NCI-H748 treated with DMSO at 0.1 percent for 48 hours (cell line): Measurements from ENCODE around the gene CIAO3.
A peak's percentile ranks its signal among the peaks of the same experiment; 100 is the strongest.

Experiments used
- DNase-seq: peaks from one replicate; lab custom pipeline; 2025; lab: John Stamatoyannopoulos, UW

CIAO3 gene

DNA sequence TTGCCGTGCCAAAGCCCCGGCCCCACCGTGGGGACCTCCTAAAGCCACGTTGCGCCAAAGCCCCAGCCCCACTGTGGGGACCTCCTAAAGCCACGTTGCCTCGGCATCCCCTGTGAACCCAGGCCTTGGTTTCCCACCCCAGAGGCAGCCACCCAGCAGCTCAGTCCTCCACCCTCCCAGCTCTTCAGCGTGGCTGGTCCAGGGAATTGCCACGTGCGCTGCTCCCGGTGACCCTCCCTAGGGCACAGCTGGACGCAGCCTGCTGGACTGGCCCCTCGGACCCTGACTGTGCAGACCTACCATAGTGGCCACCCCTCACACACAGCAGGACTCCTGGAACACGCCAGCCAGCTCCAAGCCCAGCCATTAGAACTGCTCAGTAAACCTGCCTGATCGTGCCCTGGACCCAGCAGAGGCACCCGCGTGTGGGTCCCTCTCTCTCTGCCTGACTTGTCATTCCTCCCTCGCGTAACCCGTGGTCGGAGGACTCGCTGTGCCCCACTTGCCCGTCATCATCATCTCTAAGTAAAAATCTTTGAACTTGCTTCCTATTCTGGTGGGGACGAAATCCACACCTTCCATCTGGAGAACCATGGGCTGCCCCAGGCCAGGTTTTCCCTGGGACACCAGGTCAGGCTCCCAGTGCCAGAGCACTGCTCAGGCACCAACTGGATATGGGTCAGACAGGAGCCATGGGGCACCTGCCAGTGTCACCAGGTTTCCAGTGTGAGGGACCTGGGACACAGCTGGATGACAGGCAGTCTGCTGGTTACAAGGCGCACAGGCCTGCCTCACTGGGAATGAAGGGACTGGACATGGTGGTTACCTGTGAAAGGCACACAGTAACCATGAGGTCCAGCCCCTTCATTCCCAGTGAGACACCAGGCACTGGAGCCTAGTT is 5.6 kb downstream of the CIAO3 start:
- no peak for DNase-seq

DNA sequence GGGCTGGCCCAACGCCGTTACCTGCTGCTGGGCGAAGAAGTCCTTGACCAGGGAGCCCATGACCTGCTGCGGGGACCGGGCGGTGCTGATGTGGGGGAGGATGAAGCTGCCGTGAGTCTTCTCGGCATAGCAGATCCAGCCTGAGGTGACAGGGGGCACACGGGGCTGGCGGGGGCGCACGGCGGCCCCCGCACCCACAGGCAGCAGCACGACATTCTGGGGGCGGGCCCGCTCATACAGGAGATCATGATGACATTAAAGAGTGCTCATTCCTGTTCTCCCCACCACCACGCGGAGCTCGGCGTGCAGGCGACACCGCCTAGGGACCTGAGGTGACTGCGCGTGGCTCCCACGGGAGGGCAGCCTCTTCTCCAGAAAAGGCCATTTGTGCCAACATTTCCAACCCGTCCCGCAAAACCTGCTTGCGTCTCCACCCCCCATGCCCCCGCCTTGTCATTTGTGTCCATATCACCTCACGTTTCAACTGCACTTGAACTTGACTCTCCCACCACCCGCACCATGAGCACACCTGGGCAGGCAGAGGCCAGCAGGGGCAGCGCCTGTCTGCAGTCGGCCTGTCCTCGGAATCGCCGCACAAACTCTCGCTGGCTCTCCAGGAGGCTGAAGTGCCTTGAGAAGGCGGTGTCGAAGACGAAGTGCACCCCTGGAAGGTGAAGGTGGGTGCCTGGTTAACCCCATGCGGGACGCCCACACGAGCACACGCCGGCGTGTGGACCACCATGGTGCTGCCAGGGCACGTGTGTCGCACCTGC is 6.4 kb downstream of the CIAO3 start:
- DNase-seq: no peak

DNA sequence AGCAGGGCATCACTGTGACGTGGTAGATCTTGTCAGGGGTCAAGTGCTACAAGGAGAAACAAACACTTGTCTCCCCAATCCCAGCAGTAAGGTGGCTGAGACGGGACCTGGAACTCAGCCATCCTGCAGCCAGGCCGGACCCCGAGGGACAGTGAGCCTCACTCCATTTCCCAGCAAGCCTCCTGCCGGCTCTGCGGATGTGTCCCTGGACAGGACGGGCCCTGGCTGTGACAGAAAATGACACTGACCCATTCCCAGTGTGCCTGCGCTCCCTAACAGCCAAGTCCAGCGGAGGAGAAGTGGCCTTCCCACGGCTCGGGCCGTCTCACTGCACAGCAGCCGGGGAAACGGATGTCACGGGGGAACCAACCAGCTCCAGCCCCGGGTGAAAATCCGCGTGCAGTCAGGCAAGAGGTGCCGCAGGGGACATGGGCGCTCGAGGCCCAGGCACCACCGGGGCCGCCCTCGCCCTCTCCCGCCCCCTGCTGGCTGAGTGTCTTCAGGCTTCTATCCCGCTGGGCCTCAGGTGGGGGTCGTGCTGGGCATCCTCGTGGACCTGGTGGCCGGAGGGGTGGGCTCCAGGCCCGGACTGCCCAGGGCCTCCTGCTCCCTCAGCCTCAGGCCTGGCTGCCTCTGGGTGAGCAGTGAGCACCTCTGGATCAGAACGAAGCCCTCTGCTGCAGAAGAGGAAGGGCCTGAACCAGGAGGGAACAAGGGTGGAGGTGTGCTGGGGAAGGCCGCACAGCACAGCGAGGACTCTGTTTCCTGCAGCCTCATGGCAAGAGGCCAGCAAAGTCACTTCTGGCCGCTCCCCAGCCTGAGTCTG is 7.2 kb downstream of the CIAO3 start:
- no peak for DNase-seq

DNA sequence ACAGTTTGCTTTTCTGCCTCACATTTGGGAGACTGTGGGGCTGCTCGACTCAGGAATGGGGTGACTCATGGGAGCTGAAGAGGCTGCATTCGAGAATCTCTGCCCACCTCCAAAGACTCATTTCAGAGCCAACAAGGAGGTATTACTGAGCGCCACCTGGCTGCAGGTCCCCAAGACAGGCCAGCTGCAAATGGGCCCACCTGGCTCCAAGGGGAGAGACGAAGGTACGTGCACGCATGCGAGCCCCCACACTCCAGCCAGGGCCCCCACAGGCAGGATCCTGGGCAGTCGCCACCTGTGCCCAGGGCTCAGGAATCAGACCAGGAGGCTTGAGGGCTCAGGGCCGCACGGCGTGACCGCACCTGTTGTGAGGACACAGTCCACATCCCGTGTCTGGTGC is 7.9 kb downstream of the CIAO3 start:
- DNase-seq: no peak

DNA sequence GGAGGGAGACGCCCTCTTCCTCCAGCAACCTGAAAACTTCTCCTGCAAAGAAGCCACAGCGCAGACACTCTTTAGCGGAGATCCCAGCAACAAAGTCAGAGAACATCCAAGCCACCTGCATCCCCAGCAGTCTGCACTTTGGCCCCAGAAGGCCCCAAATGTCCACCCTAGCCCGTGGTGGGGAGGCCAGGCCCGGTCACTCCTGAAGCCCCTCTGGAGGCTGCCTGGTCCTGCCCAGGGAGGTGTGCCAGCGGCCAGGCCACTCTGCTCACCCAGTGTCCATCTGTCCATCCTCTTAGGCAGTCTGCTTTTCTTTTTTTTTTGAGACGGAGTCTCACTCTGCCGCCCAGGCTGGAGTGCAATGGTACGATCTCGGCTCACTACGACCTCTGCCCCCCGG is 8.5 kb downstream of the CIAO3 start:
- DNase-seq: no peak

DNA sequence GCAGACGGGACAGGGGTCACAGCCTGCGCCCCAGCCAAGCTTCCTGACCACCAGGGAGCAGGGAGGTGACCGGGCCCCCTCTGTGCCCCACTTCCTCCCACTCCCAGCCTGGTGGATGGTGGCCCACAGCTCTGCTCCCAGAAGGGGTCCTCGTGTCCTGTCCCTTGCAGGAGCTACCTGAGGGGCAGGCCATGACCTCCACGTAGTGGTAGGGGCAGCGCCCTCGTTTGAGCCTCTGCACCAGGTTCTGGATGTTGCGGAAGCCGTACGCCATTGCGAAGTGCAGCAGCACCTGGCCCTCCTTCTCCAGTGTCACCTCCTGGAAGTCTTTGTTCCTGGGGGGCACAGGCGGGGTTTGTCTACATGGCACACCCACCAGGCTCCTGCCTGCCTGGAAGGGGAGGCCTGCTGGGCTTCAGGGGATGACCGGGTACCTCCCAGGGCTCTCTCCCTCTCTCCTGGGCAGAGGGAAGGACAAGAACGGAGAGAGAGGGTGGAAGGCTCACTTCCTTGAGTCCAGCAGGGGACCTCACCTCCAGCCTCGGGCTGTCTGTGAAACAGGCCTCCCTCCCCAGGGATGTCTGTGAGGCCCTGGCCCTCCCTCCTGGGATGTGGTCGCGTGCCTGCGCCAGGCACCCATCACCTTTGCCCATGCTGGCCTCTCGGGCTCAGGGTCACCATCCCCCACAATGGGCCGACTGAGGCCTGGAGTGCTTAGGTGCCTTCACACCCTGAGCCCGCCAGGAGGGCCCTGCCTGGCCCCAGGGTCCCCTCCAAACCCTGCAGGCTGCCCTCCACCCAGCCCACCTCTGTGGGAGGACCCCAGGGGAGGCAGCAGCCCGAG is 9.9 kb downstream of the CIAO3 start:
- no peak for DNase-seq

DNA sequence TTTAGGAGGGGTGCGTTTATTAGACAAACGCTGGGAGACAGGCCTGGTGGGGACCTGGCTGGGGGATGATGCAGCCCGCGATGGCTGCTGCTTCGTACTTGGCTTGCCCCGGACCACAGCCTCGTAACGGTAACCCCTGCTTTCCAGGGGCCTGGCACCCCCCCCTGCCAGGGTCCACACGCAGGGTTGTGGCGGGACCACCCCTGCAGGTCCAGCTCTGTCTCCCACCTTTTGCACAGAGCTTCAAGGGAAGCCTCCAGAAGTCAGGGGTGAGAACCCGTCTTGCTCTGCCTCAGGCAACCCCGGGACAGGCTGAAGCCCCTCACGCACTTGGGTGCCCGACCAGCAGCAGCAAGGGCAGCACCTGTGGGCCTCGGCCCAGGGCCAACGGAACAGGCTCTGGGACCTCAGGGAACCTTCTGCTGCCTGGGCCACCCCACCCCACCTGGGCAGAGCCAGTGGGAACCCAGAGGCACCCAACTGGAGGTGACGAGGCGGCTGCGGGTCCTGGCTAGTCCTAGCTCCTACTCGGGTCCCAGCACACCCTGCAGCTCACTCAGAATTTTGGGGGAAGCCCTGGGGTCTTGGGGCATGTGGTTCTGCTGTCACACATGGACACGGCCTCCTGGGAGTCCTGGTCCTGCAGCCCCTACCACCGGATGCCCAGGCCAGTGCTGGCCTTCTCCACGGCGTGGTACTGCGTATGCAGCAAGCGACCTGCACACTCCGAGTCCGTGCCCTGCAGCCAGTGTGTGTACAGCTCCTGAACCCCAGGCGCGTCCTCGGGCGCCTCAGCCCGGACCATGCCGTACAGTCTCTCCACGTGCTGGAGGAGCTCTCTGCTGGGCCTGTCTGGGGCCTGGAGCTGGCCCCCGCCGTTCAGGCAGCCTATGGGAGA is 10.8 kb downstream of the CIAO3 start:
- DNase-seq: no peak

DNA sequence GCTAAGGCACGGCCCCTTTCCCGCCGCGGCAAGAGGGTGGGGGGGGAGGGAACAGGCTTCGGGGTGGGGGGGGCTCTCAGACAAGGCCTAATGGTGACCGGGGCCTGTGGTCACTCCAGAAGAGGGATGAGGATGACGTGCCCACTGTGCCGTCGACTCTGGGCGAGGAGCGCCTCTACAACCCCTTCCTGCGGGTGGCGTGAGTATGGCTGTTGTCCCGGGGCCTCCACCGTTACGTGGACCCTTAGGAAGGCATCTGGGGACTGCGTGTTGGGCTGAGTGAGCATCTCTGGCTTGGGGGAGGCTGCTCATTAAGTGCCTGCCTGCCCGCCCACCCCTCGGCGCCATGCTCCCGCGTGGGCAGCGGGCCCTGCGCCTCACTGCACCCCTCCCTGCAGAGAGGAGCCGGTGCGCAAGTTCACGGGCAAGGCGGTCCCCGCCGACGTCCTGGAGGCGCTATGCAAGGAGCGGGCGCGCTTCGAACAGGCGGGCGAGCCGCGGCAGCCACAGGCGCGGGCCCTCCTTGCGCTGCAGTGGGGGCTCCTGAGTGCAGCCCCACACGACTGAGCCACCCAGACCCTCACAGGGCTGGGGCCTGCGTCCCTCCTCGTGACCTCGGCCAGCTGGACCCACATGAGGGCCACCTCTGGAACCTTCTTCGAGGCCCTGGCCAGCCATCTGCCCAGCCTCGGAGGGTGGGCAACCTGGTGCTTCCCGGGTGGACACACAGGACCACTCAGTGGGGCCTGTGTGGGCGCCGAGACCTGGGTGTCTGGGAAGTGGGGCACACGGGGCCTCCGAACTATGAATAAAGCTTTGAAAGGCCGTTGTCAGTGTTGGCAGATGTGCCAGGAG is 11.7 kb downstream of the CIAO3 start:
- no peak for DNase-seq

DNA sequence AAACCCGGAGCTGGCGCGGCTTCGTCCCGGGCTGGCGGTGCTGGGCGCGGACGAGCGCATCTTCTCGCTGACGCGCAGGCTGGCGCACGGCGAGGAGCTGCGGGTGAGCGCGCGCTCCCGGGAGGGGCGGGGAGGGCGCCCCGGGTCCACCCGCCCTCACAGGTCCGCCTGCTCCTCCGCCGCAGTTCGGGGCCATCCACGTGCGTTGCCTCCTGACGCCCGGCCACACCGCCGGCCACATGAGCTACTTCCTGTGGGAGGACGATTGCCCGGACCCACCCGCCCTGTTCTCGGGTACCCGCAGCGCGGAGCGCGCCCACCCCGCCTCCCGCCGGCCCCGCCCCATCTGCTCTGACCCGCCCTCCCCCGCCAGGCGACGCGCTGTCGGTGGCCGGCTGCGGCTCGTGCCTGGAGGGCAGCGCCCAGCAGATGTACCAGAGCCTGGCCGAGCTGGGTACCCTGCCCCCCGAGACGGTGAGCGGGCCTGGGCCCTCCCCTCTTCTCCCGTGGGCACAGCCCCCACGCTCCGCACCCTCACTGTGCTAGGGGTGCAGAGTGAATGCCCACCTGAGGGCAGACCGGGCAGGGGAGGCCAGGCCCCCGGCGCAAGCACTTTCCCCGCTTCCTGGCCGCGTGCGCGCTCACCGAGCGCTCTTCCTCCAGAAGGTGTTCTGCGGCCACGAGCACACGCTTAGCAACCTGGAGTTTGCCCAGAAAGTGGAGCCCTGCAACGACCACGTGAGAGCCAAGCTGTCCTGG is 12.5 kb downstream of the CIAO3 start:
- DNase-seq: peak; percentile 51

DNA sequence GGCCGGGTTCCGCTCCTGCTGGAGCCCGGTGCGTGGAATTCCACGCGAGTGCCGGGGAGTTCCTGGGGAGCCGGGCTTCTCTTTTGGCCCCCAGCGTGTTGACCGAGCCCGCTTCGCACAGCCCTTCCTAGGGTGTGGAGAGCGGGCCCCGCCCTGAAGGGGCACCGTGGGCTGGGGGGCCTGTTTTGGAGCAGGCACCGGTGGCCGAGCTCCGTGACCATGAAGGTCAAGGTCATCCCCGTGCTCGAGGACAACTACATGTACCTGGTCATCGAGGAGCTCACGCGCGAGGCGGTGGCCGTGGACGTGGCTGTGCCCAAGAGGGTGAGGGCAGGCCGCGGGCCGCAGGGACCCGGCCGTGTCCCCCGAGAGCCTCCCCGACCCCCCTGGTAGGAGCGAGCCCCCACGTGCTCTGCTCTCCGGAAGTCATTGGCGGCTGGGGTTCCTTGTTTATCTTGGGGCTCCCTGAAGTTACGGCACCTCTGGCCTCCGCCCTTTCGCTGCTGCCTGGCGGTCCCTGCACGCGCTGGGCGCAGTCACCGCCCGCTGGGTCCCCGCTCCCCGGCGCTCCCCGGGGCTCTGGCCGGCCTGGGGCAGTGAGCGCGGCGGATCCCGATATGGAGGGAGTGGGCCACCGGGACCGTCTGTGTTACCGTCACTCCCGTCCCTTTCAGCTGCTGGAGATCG is 13.4 kb downstream of the CIAO3 start:
- no peak for DNase-seq

DNA sequence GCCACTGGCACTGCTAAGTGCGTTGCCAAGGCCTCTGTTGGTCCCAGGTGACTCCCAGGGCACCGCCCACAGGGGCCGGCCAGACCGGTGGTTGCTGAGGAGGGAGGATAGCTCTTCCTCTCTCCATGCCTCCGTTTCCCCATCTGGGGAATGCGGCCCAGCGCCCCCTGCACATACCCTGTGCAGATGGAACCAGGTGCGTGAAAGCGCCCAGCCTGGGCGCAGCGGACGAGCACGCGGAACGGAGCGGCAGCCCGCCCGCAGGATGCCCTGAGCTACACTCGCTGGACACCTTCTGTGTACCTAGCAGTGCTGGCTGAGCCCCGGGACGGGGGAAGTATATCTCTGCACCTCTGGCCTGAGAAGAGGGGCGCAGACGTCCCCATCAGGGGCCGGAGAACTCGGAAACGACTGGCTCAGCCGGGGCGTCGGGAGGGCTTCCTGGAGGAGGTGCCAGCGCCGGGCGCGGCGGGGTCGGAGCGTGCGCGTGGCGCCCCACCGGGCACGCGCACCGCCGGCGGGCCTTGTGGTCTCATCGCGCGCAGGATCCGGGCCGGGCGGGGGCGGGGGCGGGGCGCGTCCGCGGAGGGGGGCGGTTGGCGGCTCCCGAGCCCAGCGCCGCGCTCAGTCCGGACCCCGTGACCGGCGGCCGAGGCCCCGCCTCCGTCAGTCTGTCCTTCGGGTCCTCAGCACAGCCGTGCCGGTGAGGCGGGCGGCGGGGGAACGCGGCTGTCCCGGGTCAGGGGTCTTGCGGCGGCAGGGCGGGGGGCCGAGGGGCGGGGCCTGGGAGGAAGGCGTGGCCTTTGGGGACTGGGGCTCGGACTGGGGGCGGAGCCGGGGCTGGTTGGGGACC is 14.1 kb downstream of the CIAO3 start, which contains the start of the genes CCDC78 and HAGHL:
Gene CCDC78, minus strand, starts transcription at position 6 of the 853 bp plus-strand sequence. CDS start 76 bp downstream, outside the sequence.
Gene HAGHL, plus strand, starts transcription at position 669 of the 853 bp plus-strand sequence. CDS start 404 bp downstream, outside the sequence.
- no peak for DNase-seq

DNA sequence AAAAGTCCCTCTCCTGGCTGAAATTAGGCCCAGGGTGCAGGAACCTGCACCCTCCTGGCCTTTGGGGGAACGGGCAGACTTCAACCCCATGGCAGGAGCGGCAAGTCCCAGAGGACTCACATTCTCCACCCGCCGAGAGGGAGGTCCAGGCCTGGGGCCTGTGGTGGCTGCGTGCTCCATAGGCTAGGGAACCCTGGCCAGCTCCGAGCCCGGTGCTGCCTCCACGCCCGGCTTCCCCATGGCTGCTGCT is 14.7 kb downstream of the CIAO3 start:
- no peak for DNase-seq

DNA sequence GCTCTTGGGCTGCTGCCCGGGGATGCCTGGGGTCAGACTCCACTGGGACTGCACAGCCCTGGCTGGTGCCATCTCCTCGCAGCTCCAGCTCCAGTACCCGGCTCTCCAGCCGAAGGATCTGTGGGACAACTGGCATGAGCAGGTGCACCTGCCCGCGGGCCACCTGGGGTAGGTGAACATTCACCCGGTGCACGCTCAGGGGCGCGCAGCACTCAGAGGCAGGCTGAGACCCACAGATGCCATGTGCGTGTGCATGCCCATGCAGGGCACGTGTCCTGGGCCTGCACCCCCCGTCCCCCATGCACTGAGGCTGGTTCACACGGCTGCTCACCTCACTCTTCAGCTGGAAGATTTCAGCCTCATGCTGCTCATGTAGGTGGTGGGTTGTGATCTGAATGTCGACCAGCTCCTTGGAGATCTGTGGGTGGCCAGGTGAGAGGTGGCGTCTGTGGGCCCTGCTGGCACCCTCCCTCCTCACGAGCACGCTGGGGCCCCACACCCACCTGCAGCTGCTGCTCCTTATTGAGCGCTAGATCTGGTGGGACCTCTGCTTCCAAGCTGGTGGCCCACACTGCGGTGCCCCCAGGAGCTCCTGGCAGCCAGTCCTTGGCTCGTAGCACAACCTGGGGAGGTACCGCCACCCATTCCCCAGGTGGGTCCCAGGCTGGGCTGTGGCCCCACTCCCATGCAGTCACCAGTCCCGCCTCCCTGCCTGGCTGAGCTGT is 15.2 kb downstream of the CIAO3 start:
- no peak for DNase-seq

DNA sequence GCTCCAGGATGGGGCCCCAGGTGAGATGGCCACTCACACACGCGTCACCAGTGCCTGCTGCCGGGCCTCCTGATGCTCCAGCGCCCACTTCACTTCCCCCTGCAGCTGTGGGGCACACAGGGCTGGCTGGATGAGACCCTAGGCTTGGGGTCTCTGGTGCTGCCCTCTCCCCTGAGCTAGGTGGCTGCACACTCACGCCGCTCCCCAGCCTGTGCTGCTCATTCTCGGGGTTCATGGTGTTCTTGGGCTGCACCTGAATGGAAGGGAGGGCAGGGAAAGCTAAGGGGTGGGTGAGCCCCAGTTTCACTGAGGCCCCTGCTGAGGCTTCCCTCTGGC is 15.8 kb downstream of the CIAO3 start:
- DNase-seq: no peak

DNA sequence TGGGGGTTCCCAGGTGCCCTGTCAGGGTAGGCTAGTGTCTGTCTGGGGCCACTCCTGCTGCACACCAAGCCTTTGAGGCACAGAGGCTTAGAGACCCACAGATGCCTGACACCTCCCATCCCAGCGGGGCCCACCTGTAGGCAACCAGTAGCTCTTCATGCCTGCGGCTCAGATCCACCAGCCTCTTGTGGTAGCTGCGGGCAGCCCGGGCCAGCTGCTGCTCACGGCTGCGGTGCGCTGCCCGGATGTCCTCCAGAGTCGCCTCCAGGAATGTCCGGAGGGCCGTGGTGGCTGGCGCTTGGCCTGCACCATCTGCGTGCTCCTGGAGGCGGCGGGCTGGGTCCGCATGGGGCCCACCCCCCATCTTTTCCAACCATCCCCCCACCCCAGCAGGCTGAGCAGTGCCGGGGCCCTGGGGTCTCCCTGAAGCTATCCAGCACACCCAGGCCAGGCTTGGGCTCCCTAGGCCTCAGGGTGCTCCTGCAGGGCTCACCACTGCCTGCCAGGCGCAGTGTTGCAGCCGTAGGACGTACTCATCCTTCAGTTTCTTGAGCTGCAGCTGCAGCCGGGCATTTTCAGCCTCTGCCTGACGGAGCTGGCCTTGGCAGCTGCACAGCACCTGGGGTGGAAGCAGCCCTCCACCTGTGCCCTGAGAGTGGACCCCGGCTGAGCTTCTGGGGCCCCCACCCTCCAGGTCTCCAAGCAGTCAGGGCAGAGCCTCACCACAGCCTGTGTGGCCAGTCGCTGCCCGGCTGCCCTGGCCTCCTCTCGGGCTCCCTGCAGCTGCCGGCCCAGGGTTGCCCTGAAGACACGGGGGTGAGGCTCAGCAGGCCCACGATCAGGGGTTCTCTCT is 16.4 kb downstream of the CIAO3 start:
- no peak for DNase-seq

DNA sequence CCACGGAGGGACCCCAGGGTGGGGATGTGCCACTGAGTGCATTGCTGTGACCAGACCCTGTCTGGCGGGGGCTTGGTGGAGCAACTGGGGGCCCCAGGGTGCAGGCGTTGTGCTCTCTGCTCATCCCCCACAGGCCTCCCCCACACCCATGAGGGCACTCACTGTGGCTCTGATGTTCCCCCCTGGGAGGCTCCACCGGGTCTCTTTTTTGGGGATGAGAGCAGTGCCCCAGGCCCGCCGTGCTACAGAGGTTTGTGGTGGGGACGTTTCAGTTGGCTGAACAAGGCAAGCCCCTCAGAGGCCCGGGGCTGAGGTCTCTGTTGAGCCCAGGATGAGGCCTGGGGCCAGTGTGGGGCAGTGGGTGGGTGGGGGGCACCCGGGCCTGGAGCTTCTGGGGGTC is 17.1 kb downstream of the CIAO3 start:
- DNase-seq: no peak
